ENCODE results near the gene IL17RB. TPM values are rescaled to one million over a fixed set of nuclear protein-coding genes. Genes with fewer than 3 reads are reported as not detected.

Gene IL17RB
- total and polyA plus RNA-seq, 2 of the 4 experiments (the other 2 are of a cell fraction), result under 0.01 TPM; not detected in 1

- H3K56ac ChIP-seq (ENCODE audit: extremely low read depth, insufficient read depth, low read length), result no peak overlapping the region
- H4K8ac ChIP-seq (ENCODE audit: low read depth in 2 of 2, low read length in 2 of 2), result no peak overlapping the region
- H3K9ac ChIP-seq (ENCODE audit: low read depth, low read length), result no peak overlapping the region
- H3K9me1 ChIP-seq (ENCODE audit: insufficient read depth, low read length), result no peaks in the 10 kb centered on the region
- H2BK20ac ChIP-seq (ENCODE audit: low read depth, low read length), result no peak overlapping the region
- CTCF ChIA-PET, result no interaction called here
- no peak overlapping the region for H4K91ac ChIP-seq (ENCODE audit: insufficient read depth, low read depth, low read length)
- intact Hi-C loops (cut with micrococcal nuclease), result no loop called here
- H3K4ac ChIP-seq (ENCODE audit: low read depth, low read length), result no peak overlapping the region
- H4K20me1 ChIP-seq (ENCODE audit: insufficient read depth, low read length), result no peaks in the 10 kb centered on the region
- H3K79me1 ChIP-seq (ENCODE audit: low read depth in 1 of 2, low read length in 2 of 2), result no peaks in the 10 kb centered on the region
- WGBS, 2 experiments (ENCODE audit: extremely low coverage in 2 of 2, insufficient read length in 1 of 2), result 60% methylated on average over 2 of the region's 4 CpGs; no CpG with 5 or more reads in 1 of the 2 experiments
- H3K4me1 ChIP-seq (ENCODE audit: control insufficient read depth, insufficient read depth, low read length), result no peaks in the 10 kb centered on the region
- no peak overlapping the region for H2AFZ ChIP-seq (replicated peaks; ENCODE audit: low read length, poor library complexity)
- H2AK5ac ChIP-seq (ENCODE audit: low read depth, low read length), result no peak overlapping the region
- no peaks in the 10 kb centered on the region for H3K36me3 ChIP-seq (ENCODE audit: control insufficient read depth, insufficient read depth, low read length)
- H3K4me2 ChIP-seq (ENCODE audit: low read depth, low read length), result no peak overlapping the region
- DNase-seq, result no peak
- no peaks in the 10 kb centered on the region for H3K9me3 ChIP-seq (ENCODE audit: control insufficient read depth, insufficient read depth, low read length)
- H3K4me3 ChIP-seq (ENCODE audit: insufficient read depth, low read depth, low read length), result no peak overlapping the region
- no TSS peak for BruUV-seq (replicated peaks)
- H3K14ac ChIP-seq (replicated peaks; ENCODE audit: low read depth, low read length), result no peak overlapping the region
- no peak overlapping the region for H4K5ac ChIP-seq (ENCODE audit: low read depth, low read length)
- POLR2A ChIA-PET (ENCODE audit: unreplicated experiment), result no interaction called here
- H3K23ac ChIP-seq (ENCODE audit: low read depth, low read length), result no peak overlapping the region
- no peak overlapping the region for H3K18ac ChIP-seq (ENCODE audit: low read depth, low read length)
- peaks cover 11% of the 10 kb centered on the region for H3K27me3 ChIP-seq (ENCODE audit: control insufficient read depth, insufficient read depth, low read length)
- dilution Hi-C loops (cut with HindIII; ENCODE audit: low sequenced_read_pairs, unreplicated experiment), result no loop called here
- no peak overlapping the region for H2BK15ac ChIP-seq (ENCODE audit: low read depth, low read length)
- no peak overlapping the region for H2AK9ac ChIP-seq (replicated peaks; ENCODE audit: low read depth, low read length, poor library complexity)
- TF ChIP-seq CEBPB (IDR thresholded peaks at IDR 0.05; ENCODE audit: low read depth, low read length) (no peak), SMC3 (IDR thresholded peaks at IDR 0.05; ENCODE audit: low read depth, low read length) (no peak), USF2 (IDR thresholded peaks at IDR 0.05; ENCODE audit: low read depth, low read length) (no peak), NFE2L2 (IDR thresholded peaks at IDR 0.05; ENCODE audit: low read depth, low read length) (no peak), FOS (IDR thresholded peaks at IDR 0.05; ENCODE audit: low read depth, low read length) (no peak), RFX5 (IDR thresholded peaks at IDR 0.05; ENCODE audit: low read depth, low read length) (no peak), ELK1 (IDR thresholded peaks at IDR 0.05; ENCODE audit: borderline replicate concordance, low read depth, low read length) (no peak)
- in situ Hi-C loops (cut with MboI; ENCODE audit: low sequenced_read_pairs), result no loop called here
- H3K27ac ChIP-seq (ENCODE audit: insufficient read depth, low read length), result no peak overlapping the region
- no peak overlapping the region for H2BK5ac ChIP-seq (ENCODE audit: low read depth, low read length, poor library complexity, severe bottlenecking)
- H2BK120ac ChIP-seq (ENCODE audit: low read depth, low read length), result no peak overlapping the region
- no peak for ATAC-seq (ENCODE audit: low read depth)
Measured at GRCh38 chr3:53812434-53812833, 33.9 kb upstream of the IL17RB start.

All from IMR-90 (cell line).